H9 (cell line): ENCODE measurements around the gene USH2A. TPM values are rescaled to one million over a fixed set of nuclear protein-coding genes. Genes with fewer than 3 reads are reported as not detected.

ENCODE experiments used
- DNase-seq: peaks from one replicate; pipeline ENCODE4 v3.0.0-alpha.2; 2017
- H2AFZ ChIP-seq: one replicate; pipeline ENCODE4 v1.6.1; 2013; ENCODE audit warnings: mild to moderate bottlenecking, low read length, control low read depth, moderate library complexity
- H2AK5ac ChIP-seq: 2 replicates; pipeline ENCODE4 v1.6.1; 2013; ENCODE audit warnings: low read length, control low read depth, mixed read lengths; ENCODE audit not compliant: insufficient read length
- H2BK120ac ChIP-seq: one replicate; pipeline ENCODE4 v1.6.1; 2013; ENCODE audit warnings: low read depth, mild to moderate bottlenecking, low read length, control low read depth, inconsistent platforms; ENCODE audit not compliant: poor library complexity, severe bottlenecking
- H2BK12ac ChIP-seq: 2 replicates; pipeline ENCODE4 v1.6.1; 2013; ENCODE audit warnings: low read length, control low read depth, mixed read lengths, low read depth; ENCODE audit not compliant: insufficient read length
- H2BK15ac ChIP-seq: 2 replicates; pipeline ENCODE4 v1.6.1; 2013; ENCODE audit warnings: low read depth, low read length, control low read depth
- H2BK20ac ChIP-seq: one replicate; pipeline ENCODE4 v1.6.1; 2013; ENCODE audit warnings: low read depth, mild to moderate bottlenecking, low read length, control low read depth, inconsistent platforms; ENCODE audit not compliant: poor library complexity, severe bottlenecking
- H2BK5ac ChIP-seq: 2 replicates; pipeline ENCODE4 v1.6.1; 2013; ENCODE audit warnings: low read length, control low read depth, mixed read lengths; ENCODE audit not compliant: insufficient read length
- H3K14ac ChIP-seq: 2 replicates; pipeline ENCODE4 v1.6.1; 2013; ENCODE audit warnings: low read length, control low read depth; ENCODE audit not compliant: insufficient read depth
- H3K18ac ChIP-seq: 2 replicates; pipeline ENCODE4 v1.6.1; 2013; ENCODE audit warnings: low read depth, mild to moderate bottlenecking, mixed read lengths, low read length, control low read depth; ENCODE audit not compliant: insufficient read length
- H3K23ac ChIP-seq: 2 replicates; pipeline ENCODE4 v1.6.1; 2013; ENCODE audit warnings: low read length, control low read depth, mixed read lengths, low read depth; ENCODE audit not compliant: insufficient read length
- H3K23me2 ChIP-seq: 2 replicates; pipeline ENCODE4 v1.6.1; 2013; ENCODE audit warnings: low read depth, mild to moderate bottlenecking, mixed read lengths, low read length, control low read depth; ENCODE audit not compliant: insufficient read length, poor library complexity, severe bottlenecking
- H3K27ac ChIP-seq: 2 replicates; pipeline ENCODE4 v1.5.1; 2013; ENCODE audit warnings: low read length, control low read depth, mixed read lengths, low read depth; ENCODE audit not compliant: insufficient read length
- H3K27me3 ChIP-seq: 2 replicates; pipeline ENCODE4 v1.6.1; 2013; ENCODE audit warnings: low read length, control low read depth, inconsistent platforms; ENCODE audit not compliant: insufficient read depth
- H3K4ac ChIP-seq: 2 replicates; pipeline ENCODE4 v1.6.1; 2013; ENCODE audit warnings: low read depth, mild to moderate bottlenecking, control low read depth, inconsistent platforms, low read length, moderate library complexity
- H3K4me1 ChIP-seq: 2 replicates; pipeline ENCODE4 v1.6.1; 2013; ENCODE audit warnings: low read length, control low read depth, inconsistent platforms; ENCODE audit not compliant: insufficient read depth
- H3K4me2 ChIP-seq: 2 replicates; pipeline ENCODE4 v1.6.1; 2013; ENCODE audit warnings: low read length, control low read depth, mixed read lengths; ENCODE audit not compliant: insufficient read length, insufficient read depth
- H3K56ac ChIP-seq: 2 replicates; pipeline ENCODE4 v1.6.1; 2013; ENCODE audit warnings: low read depth, mild to moderate bottlenecking, mixed read lengths, low read length, control low read depth; ENCODE audit not compliant: insufficient read length
- H3K79me1 ChIP-seq: 2 replicates; pipeline ENCODE4 v1.6.1; 2013; ENCODE audit warnings: low read depth, mild to moderate bottlenecking, moderate library complexity, low read length, control low read depth, inconsistent platforms; ENCODE audit not compliant: insufficient read depth, poor library complexity, severe bottlenecking
- H3K79me2 ChIP-seq: 2 replicates; pipeline ENCODE4 v1.6.1; 2013; ENCODE audit warnings: low read length, control low read depth, inconsistent platforms; ENCODE audit not compliant: insufficient read depth
- H3K9ac ChIP-seq: 2 replicates; pipeline ENCODE4 v1.6.1; 2013; ENCODE audit warnings: low read length, control low read depth, mixed read lengths; ENCODE audit not compliant: insufficient read length; ENCODE audit errors: extremely low read depth
- H3K9me3 ChIP-seq: one replicate; pipeline ENCODE4 v1.6.1; 2013; ENCODE audit warnings: low read depth, low read length, inconsistent platforms; ENCODE audit not compliant: control insufficient read depth
- H3T11ph ChIP-seq: one replicate; pipeline ENCODE4 v1.6.1; 2013; ENCODE audit warnings: mild to moderate bottlenecking, low read length, control low read depth, inconsistent platforms
- H4K20me1 ChIP-seq: one replicate; pipeline ENCODE4 v1.6.1; 2013; ENCODE audit not compliant: control insufficient read depth, insufficient read length, insufficient read depth
- H4K5ac ChIP-seq: 2 replicates; pipeline ENCODE4 v1.6.1; 2013; ENCODE audit warnings: low read depth, mild to moderate bottlenecking, mixed read lengths, low read length, control low read depth; ENCODE audit not compliant: insufficient read length
- H4K8ac ChIP-seq: replicated peaks from 2 replicates; pipeline ENCODE4 v1.6.1; 2013; ENCODE audit warnings: low read length, control low read depth, mixed read lengths, low read depth; ENCODE audit not compliant: insufficient read length
- H4K91ac ChIP-seq: 2 replicates; pipeline ENCODE4 v1.6.1; 2013; ENCODE audit warnings: low read depth, mild to moderate bottlenecking, moderate library complexity, mixed read lengths, low read length, control low read depth; ENCODE audit not compliant: insufficient read length
- H3K27ac Mint-ChIP-seq, 3 experiments: 2 replicates in 2 of 3; 3 replicates in 1 of 3; pipeline ENCODE4 v1.8.0; 2020 to 2021; ENCODE audit warnings: mixed read lengths in 3 of 3, mild to moderate bottlenecking in 1 of 3, moderate library complexity in 1 of 3
- H3K27me3 Mint-ChIP-seq: 2 replicates; pipeline ENCODE4 v1.8.0; 2021; ENCODE audit warnings: low read depth, mild to moderate bottlenecking, moderate library complexity, mixed read lengths
- H3K36me3 Mint-ChIP-seq, 3 experiments: 2 replicates in 2 of 3; 3 replicates in 1 of 3; pipeline ENCODE4 v1.8.0; 2020 to 2021; ENCODE audit warnings: low read depth in 3 of 3, mixed read lengths in 3 of 3; ENCODE audit not compliant: insufficient read depth in 1 of 3
- H3K4me1 Mint-ChIP-seq, 2 experiments: 2 replicates each; pipeline ENCODE4 v1.8.0; 2020; ENCODE audit warnings: mixed read lengths in 2 of 2
- H3K4me3 Mint-ChIP-seq, 2 experiments: 2 replicates in 1 of 2; 3 replicates in 1 of 2; pipeline ENCODE4 v1.8.0; 2020 to 2021; ENCODE audit warnings: mild to moderate bottlenecking in 2 of 2, mixed read lengths in 2 of 2, moderate library complexity in 1 of 2
- H3K9me3 Mint-ChIP-seq, 2 experiments: 2 replicates in 1 of 2; 3 replicates in 1 of 2; pipeline ENCODE4 v1.8.0; 2020; ENCODE audit warnings: mild to moderate bottlenecking in 2 of 2, mixed read lengths in 2 of 2, moderate library complexity in 1 of 2
- total RNA-seq: library from RNA; stranded (reverse); gene quantifications from 2 replicates; pipeline ENCODE4 v1.2.1, GENCODE V29; 2021
- TF ChIP-seq, protein P1 (sequence below): fragments of 200-600 bp; sonication (generic); conservative IDR thresholded peaks from 3 replicates; pipeline ENCODE4 v1.8.0; 2021; ENCODE audit warnings: antibody characterized with exemption, mild to moderate bottlenecking

The USH2A gene
- total RNA-seq, 1 experiment from 2014 or later, result 0.11 TPM

DNA sequence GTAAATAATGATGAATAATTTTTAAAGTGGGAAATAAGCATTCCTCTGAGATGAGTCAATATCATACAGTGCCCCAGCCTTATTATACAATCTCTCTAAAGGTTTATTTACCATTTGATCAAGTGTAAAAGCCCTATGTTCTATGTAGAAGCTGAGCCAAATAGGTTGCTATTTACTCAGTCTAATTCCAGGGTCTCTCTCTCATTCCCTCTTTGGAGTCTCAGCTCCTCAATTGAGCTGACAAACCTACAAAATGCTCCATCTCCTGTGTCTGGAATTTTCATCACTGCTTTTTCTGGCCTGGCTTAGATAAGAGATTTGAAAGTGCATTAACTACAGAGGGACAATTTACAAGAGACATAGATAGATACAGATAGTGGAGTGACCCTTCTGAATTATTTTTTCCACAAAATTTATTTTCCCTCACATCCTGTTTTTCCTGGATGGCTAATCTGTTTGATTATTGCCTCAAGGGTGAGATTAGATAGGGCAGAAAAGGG is 24.8 kb upstream of the USH2A start:
- Histone ChIP-seq H3K23ac (no peak overlapping the region), H3K56ac (no peak overlapping the region), H2BK20ac (no peak overlapping the region), H3K9ac (no peak overlapping the region), H4K91ac (no peak overlapping the region), H4K20me1 (no peaks in the 10 kb centered on the region), H3K79me1 (no peaks in the 10 kb centered on the region), H3K23me2 (no peaks in the 10 kb centered on the region), H2BK12ac (no peak overlapping the region), H3K4me2 (no peak overlapping the region), H3K14ac (no peak overlapping the region), H3K4me1 (no peaks in the 10 kb centered on the region), H3K27me3 (no peaks in the 10 kb centered on the region), H2BK5ac (no peak overlapping the region), H2AFZ (no peak overlapping the region), H3K27ac (no peak overlapping the region), H2BK15ac (no peak overlapping the region), H3K9me3 (no peaks in the 10 kb centered on the region), H3T11ph (no peak overlapping the region), H2BK120ac (no peak overlapping the region), H3K79me2 (no peaks in the 10 kb centered on the region), H3K4ac (no peak overlapping the region), H2AK5ac (no peak overlapping the region), H3K18ac (no peak overlapping the region), H4K5ac (no peak overlapping the region), H4K8ac (no peak overlapping the region)
- TF ChIP-seq, protein P1, sequence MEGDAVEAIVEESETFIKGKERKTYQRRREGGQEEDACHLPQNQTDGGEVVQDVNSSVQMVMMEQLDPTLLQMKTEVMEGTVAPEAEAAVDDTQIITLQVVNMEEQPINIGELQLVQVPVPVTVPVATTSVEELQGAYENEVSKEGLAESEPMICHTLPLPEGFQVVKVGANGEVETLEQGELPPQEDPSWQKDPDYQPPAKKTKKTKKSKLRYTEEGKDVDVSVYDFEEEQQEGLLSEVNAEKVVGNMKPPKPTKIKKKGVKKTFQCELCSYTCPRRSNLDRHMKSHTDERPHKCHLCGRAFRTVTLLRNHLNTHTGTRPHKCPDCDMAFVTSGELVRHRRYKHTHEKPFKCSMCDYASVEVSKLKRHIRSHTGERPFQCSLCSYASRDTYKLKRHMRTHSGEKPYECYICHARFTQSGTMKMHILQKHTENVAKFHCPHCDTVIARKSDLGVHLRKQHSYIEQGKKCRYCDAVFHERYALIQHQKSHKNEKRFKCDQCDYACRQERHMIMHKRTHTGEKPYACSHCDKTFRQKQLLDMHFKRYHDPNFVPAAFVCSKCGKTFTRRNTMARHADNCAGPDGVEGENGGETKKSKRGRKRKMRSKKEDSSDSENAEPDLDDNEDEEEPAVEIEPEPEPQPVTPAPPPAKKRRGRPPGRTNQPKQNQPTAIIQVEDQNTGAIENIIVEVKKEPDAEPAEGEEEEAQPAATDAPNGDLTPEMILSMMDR, result no peak
- Mint-ChIP-seq H3K27ac (no peak overlapping the region; a peak in 1 of 7 replicates), H3K9me3 (no peaks in the 10 kb centered on the region), H3K27me3 (no peaks in the 10 kb centered on the region), H3K4me1 (no peaks in the 10 kb centered on the region), H3K4me3 (no peak overlapping the region), H3K36me3 (no peaks in the 10 kb centered on the region)
- no peak for DNase-seq
